H1 (cell line): ENCODE data around the gene UGT1A10. TPM values are rescaled to one million over a fixed set of nuclear protein-coding genes. Genes with fewer than 3 reads are reported as not detected.

Experiments
- ATF2 ChIP-seq: IDR thresholded peaks from 2 replicates; pipeline ENCODE4 v1.6.1; 2012; ENCODE audit warnings: low read length, inconsistent platforms
- BCL11A ChIP-seq, 2 experiments: IDR thresholded peaks; one replicate each; pipeline ENCODE4 v1.6.1; 2011; ENCODE audit warnings: low read depth in 2 of 2, low read length in 2 of 2, mild to moderate bottlenecking in 2 of 2
- CHD7 ChIP-seq: fragments of 300-600 bp; sonication (generic); IDR thresholded peaks from 2 replicates; pipeline ENCODE4 v1.7.1; 2012; ENCODE audit warnings: low read length, moderate library complexity, mild to moderate bottlenecking, inconsistent platforms; ENCODE audit not compliant: insufficient replicate concordance
- CREB1 ChIP-seq: IDR thresholded peaks from 2 replicates; pipeline ENCODE4 v1.6.1; 2012; ENCODE audit warnings: inconsistent platforms
- NANOG ChIP-seq: IDR thresholded peaks from 2 replicates; pipeline ENCODE4 v1.6.1; 2011; ENCODE audit warnings: low read length, low read depth, mild to moderate bottlenecking, inconsistent platforms; ENCODE audit not compliant: insufficient read depth, poor library complexity, severe bottlenecking
- SAP30 ChIP-seq: fragments of 300-600 bp; sonication (generic); IDR thresholded peaks from 2 replicates; pipeline ENCODE4 v1.7.1; 2012; ENCODE audit warnings: low read length, moderate library complexity, mild to moderate bottlenecking, inconsistent platforms; ENCODE audit not compliant: insufficient read depth, insufficient replicate concordance
- polyA plus RNA-seq, 7 experiments: library from polyadenylated mRNA; depleted of rRNA in 3 of 7; stranded (reverse) in 5 of 7; unstranded in 2 of 7; fragments of >200 nt in 5 of 7; fragments of 200-250 nt in 2 of 7; gene quantifications; 1 replicate in 5 of 7; 2 replicates in 1 of 7; 4 replicates in 1 of 7; pipeline versions ENCODE4 v1.2.1 to v1.2.3, GENCODE V29; 2011 to 2013; ENCODE audit warnings: missing spikeins in 2 of 7, mixed read lengths in 2 of 7
- total RNA-seq: library from RNA; stranded (reverse); fragmentation: NEBNext Ultra II Directional; extraction: Animal tissue kit (Norgen Biotek cat#: 25700); gene quantifications from 2 replicates; pipeline ENCODE4 v1.2.1, GENCODE V29; 2021

Gene UGT1A10
- total and polyA plus RNA-seq, 2 of the 8 experiments (the other 6 are each of a cell fraction or from before 2014, with no cell fraction given) = not detected

GRCh38 chr2:233598952-233599351 lies 37.3 kb upstream of the UGT1A10 start (continued):
- TF ChIP-seq CHD7 (no peak), ATF2 (no peak), SAP30 (no peak), NANOG (no peak), CREB1 (no peak), BCL11A (IDR thresholded peaks at IDR 0.05; ENCODE audit: low read depth in 2 of 2, low read length in 2 of 2) (no peak)
